Fibroblast of lung (primary cell): ENCODE results near the gene NASP. TPM values are rescaled to one million over a fixed set of nuclear protein-coding genes. Genes with fewer than 3 reads are reported as not detected.
A peak's percentile ranks its signal among the peaks of the same experiment; 100 is the strongest.

ENCODE experiments used
- DNase-seq, 2 donors: peaks; one replicate each; pipeline versions ENCODE4 v3.0.0 to v3.0.0-alpha.2; 2010; ENCODE audit warnings: low read depth in 2 of 2
- H2AFZ ChIP-seq: 2 replicates; pipeline ENCODE4 v1.5.1; 2012; ENCODE audit warnings: low read length, control low read depth, inconsistent platforms
- H3K27ac ChIP-seq: 2 replicates; pipeline ENCODE4 v1.5.1; 2011; ENCODE audit warnings: low read length, control low read depth; ENCODE audit not compliant: insufficient read depth
- H3K27me3 ChIP-seq: 2 replicates; pipeline ENCODE4 v1.5.1; 2011; ENCODE audit warnings: mild to moderate bottlenecking, low read length; ENCODE audit not compliant: control insufficient read depth, insufficient read depth
- H3K36me3 ChIP-seq: 2 replicates; pipeline ENCODE4 v1.5.1; 2011; ENCODE audit warnings: low read length; ENCODE audit not compliant: control insufficient read depth, insufficient read depth
- H3K4me1 ChIP-seq: 2 replicates; pipeline ENCODE4 v1.5.1; 2011; ENCODE audit warnings: low read length; ENCODE audit not compliant: control insufficient read depth, insufficient read depth; ENCODE audit errors: extremely low read depth
- H3K4me2 ChIP-seq: 2 replicates; pipeline ENCODE4 v1.5.1; 2011; ENCODE audit warnings: low read length, control low read depth; ENCODE audit not compliant: insufficient read depth; ENCODE audit errors: extremely low read depth
- H3K4me3 ChIP-seq, 4 experiments: fragments of 200-600 bp in 1 of 4; sonication (generic) in 1 of 4; replicated peaks in 1 of 4; 2 replicates each; pipeline ENCODE4 v1.5.1; 2011 to 2016; ENCODE audit warnings: low read length in 4 of 4, low read depth in 3 of 4, mild to moderate bottlenecking in 3 of 4, control low read depth in 2 of 4, inconsistent platforms in 1 of 4, mixed read lengths in 1 of 4; ENCODE audit not compliant: insufficient read depth in 1 of 4; ENCODE audit errors: control extremely low read depth in 1 of 4
- H3K79me2 ChIP-seq: 2 replicates; pipeline ENCODE4 v1.5.1; 2012; ENCODE audit warnings: mild to moderate bottlenecking, low read length, inconsistent platforms; ENCODE audit not compliant: control insufficient read depth, insufficient read depth
- H3K9ac ChIP-seq: 2 replicates; pipeline ENCODE4 v1.5.1; 2011; ENCODE audit warnings: mild to moderate bottlenecking, low read length, control low read depth; ENCODE audit not compliant: insufficient read depth
- H3K9me3 ChIP-seq: 2 replicates; pipeline ENCODE4 v1.5.1; 2012; ENCODE audit warnings: low read depth, low read length; ENCODE audit not compliant: control insufficient read depth, insufficient read depth
- H4K20me1 ChIP-seq: 2 replicates; pipeline ENCODE4 v1.5.1; 2011; ENCODE audit warnings: low read length; ENCODE audit not compliant: control insufficient read depth, insufficient read depth; ENCODE audit errors: extremely low read depth
- CTCF ChIP-seq, 2 donors: IDR thresholded peaks in 1 of 2; conservative IDR thresholded peaks in 1 of 2; 1 replicate in 1 of 2; 2 replicates in 1 of 2; pipeline ENCODE4 v1.5.1; 2011 to 2012; ENCODE audit warnings: low read length in 2 of 2, control low read depth in 1 of 2, inconsistent platforms in 1 of 2, low read depth in 1 of 2, mild to moderate bottlenecking in 1 of 2
- EZH2 ChIP-seq: IDR thresholded peaks from 2 replicates; pipeline ENCODE4 v1.5.1; 2012; ENCODE audit warnings: low read length, control low read depth, mild to moderate bottlenecking; ENCODE audit errors: missing control alignments
- polyA minus RNA-seq: library from RNA; depleted of rRNA, polyadenylated mRNA; stranded (reverse); fragments of >200 nt; gene quantifications from 2 replicates; pipeline ENCODE4 v1.2.3, GENCODE V29; 2011; ENCODE audit warnings: low replicate concordance
- polyA plus RNA-seq, 2 donors: library from polyadenylated mRNA; depleted of rRNA in 1 of 2; stranded (reverse) in 1 of 2; unstranded in 1 of 2; fragments of >200 nt; gene quantifications; 2 replicates each; pipeline ENCODE4 v1.2.1, GENCODE V29; 2011 to 2012; ENCODE audit warnings: missing spikeins in 1 of 2
- total RNA-seq: library from RNA; depleted of rRNA; stranded (reverse); fragments of >200 nt; gene quantifications from 2 replicates; pipeline ENCODE4 v1.2.1, GENCODE V29; 2014

Gene NASP
- total RNA-seq (30.9 and 37.2 TPM in 2 replicates), polyA plus RNA-seq (54.1 and 86.1 TPM in 2 replicates), polyA minus RNA-seq (5.7 and 12.1 TPM in 2 replicates)
- polyA plus RNA-seq (2012): 53.7 and 90.6 TPM in 2 replicates

GRCh38 chr1:45583666-45584350 is at the start of gene NASP:
NASP (plus strand) TSS chr1:45584041; CDS start chr1:45584147, 106 bp downstream.
- H2AFZ ChIP-seq: peak within 1 kb of the TSS; percentile 100
- H3K4me3 ChIP-seq: peak within 1 kb of the TSS; percentile 85 to 100 (median 98)
- peak; percentile 70 to 81 for DNase-seq
- H3K27ac ChIP-seq: peak within 1 kb of the TSS; percentile 97
- peak within 1 kb of the TSS; percentile 95 for H3K4me2 ChIP-seq
- peaks cover 5% of the 10 kb centered on the region for H3K4me1 ChIP-seq
- peak within 1 kb of the TSS; percentile 96 for H3K9ac ChIP-seq
- peaks cover 46% of the 10 kb centered on the region for H3K79me2 ChIP-seq
- TF ChIP-seq EZH2: no peak
- TF ChIP-seq CTCF (conservative IDR thresholded peaks at IDR 0.05 in 1 of 2, IDR thresholded peaks at IDR 0.05 in 1 of 2; ENCODE audit: low read depth in 1 of 2, low read length in 2 of 2): peak; percentile 5 to 12
- no peaks in the 10 kb centered on the region for H3K9me3 ChIP-seq
- H3K36me3 ChIP-seq: no peaks in the 10 kb centered on the region
- H3K27me3 ChIP-seq: no peaks in the 10 kb centered on the region
- no peaks in the 10 kb centered on the region for H4K20me1 ChIP-seq

- Histone ChIP-seq H3K4me3 (no peak overlapping the region), H3K9ac (no peak overlapping the region)
- no peak for DNase-seq
These were observed 47.7 kb upstream of the NASP start for GRCh38 chr1:45535988-45536766.

More at GRCh38 chr1:45535988-45536766, 47.7 kb upstream of the NASP start:
- TF ChIP-seq EZH2 (no peak), CTCF (conservative IDR thresholded peaks at IDR 0.05 in 1 of 2, IDR thresholded peaks at IDR 0.05 in 1 of 2; ENCODE audit: low read depth in 1 of 2, low read length in 2 of 2) (no peak)
- H3K4me1 ChIP-seq: no peaks in the 10 kb centered on the region
- no peaks in the 10 kb centered on the region for H3K27me3 ChIP-seq
- H3K79me2 ChIP-seq: no peaks in the 10 kb centered on the region
- no peaks in the 10 kb centered on the region for H3K9me3 ChIP-seq
- H3K4me2 ChIP-seq: no peak overlapping the region
- no peaks in the 10 kb centered on the region for H3K36me3 ChIP-seq
- no peak overlapping the region for H3K27ac ChIP-seq
- no peak overlapping the region for H2AFZ ChIP-seq
- no peaks in the 10 kb centered on the region for H4K20me1 ChIP-seq
